ENCODE measurements around the gene KLF13.

DNA sequence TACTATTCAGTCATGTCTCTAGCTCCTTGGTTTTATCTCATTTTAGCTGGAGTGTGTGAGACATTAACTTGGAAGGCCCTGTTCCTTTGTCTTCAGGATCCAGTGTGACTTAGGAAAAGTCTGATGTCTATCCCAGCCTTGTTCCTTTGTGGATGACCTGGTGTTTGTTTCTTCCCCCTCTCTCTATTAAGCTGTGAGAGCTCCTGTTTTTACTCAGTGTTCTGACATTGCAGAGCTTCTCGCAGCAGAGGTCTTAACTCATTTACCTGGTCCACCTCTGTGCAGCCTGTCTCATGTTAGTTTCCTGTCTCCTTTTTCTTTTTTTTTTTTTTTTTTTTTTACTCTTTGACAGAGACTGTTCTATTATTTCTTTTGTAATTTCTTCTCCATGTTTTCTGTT is 43.1 kb downstream of the KLF13 start:
- TF ChIP-seq, protein P1, sequence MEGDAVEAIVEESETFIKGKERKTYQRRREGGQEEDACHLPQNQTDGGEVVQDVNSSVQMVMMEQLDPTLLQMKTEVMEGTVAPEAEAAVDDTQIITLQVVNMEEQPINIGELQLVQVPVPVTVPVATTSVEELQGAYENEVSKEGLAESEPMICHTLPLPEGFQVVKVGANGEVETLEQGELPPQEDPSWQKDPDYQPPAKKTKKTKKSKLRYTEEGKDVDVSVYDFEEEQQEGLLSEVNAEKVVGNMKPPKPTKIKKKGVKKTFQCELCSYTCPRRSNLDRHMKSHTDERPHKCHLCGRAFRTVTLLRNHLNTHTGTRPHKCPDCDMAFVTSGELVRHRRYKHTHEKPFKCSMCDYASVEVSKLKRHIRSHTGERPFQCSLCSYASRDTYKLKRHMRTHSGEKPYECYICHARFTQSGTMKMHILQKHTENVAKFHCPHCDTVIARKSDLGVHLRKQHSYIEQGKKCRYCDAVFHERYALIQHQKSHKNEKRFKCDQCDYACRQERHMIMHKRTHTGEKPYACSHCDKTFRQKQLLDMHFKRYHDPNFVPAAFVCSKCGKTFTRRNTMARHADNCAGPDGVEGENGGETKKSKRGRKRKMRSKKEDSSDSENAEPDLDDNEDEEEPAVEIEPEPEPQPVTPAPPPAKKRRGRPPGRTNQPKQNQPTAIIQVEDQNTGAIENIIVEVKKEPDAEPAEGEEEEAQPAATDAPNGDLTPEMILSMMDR (IDR thresholded peaks at IDR 0.05; ENCODE audit: low read depth, low read length) = no peak
- no peak for TF ChIP-seq EZH2phosphoT487 (IDR thresholded peaks at IDR 0.05; ENCODE audit: low read depth)
